RWPE2 (cell line): Measurements from ENCODE around the gene SMYD3.
"Not testable (repeated sequence)": the region's sequence is repeated elsewhere in the genome, so short reads cannot be mapped to it uniquely, and the experiment has no call there.

ENCODE experiments used
- ATAC-seq: fragments of 200-7000 bp; cut with Tn5 transposase; 3 replicates; pipeline ENCODE4 v1.9.1; 2021; ENCODE audit warnings: low read depth
- DNase-seq: peaks from one replicate; pipeline ENCODE4 v3.0.0-alpha.2; 2020; ENCODE audit warnings: low spot score
- H3K27ac ChIP-seq: fragments of 450-650 bp; 2 replicates; pipeline ENCODE4 v1.5.1; 2017; ENCODE audit warnings: mild to moderate bottlenecking; ENCODE audit not compliant: poor library complexity, severe bottlenecking
- H3K27me3 ChIP-seq: fragments of 250-450 bp; sonication (Bioruptor Pico); 2 replicates; pipeline ENCODE4 v1.5.1; 2021; ENCODE audit warnings: mild to moderate bottlenecking, moderate library complexity; ENCODE audit not compliant: insufficient read depth, poor library complexity, severe bottlenecking
- H3K36me3 ChIP-seq: fragments of 250-450 bp; sonication (Bioruptor Pico); 2 replicates; pipeline ENCODE4 v1.5.1; 2020; ENCODE audit warnings: low read depth, mild to moderate bottlenecking, moderate library complexity
- H3K4me1 ChIP-seq: fragments of 250-450 bp; sonication (Bioruptor Pico); 2 replicates; pipeline ENCODE4 v1.5.1; 2021; ENCODE audit warnings: mild to moderate bottlenecking, moderate library complexity; ENCODE audit not compliant: insufficient read depth, poor library complexity, severe bottlenecking
- H3K4me3 ChIP-seq: fragments of 250-450 bp; sonication (Bioruptor Pico); 2 replicates; pipeline ENCODE4 v1.5.1; 2021; ENCODE audit warnings: mild to moderate bottlenecking, moderate library complexity; ENCODE audit not compliant: severe bottlenecking
- H3K9me3 ChIP-seq: fragments of 250-450 bp; sonication (Bioruptor Pico); 2 replicates; pipeline ENCODE4 v1.5.1; 2021; ENCODE audit warnings: mild to moderate bottlenecking, moderate library complexity; ENCODE audit not compliant: severe bottlenecking
- TF ChIP-seq, protein P1 (sequence below): fragments of 450-650 bp; IDR thresholded peaks from one replicate; pipeline ENCODE4 v1.5.1; 2017; ENCODE audit warnings: mild to moderate bottlenecking, moderate library complexity; ENCODE audit not compliant: poor library complexity, severe bottlenecking

SMYD3 gene

DNA sequence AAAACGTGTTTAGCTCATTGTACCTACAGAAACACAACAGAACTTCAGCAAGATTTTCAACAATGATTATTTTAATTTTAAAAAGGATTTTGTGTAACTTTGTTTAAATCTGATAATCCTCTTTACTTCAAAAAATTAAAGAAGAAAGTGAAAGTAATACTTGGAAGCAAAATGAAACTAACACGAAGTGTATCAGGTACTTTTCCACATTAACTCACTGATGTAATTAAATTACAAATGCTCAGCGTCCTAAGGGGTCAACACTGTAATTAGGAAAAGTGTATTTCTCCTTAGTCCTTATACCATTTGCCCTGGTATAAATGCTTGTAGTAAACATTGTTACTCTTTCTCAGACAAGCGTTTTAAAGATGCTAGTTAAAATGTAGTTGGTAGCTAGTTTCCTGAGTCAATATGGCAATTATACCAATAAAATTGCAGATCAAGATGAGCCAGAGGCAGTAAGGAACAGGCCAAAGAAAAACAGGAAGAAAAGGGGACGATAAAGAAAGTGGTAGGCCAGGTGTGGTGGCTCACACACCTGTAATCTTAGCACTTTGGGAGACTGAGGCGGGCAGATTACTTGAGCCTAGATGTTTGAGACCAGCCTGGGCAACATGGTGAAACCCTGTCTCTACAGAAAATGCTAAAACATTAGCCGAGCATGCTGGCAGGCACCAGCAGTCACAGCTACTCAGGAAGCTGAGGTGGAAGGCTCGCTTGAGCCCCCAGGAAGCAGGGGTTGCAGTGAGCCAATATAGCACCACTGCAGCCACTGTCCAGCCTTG, 553.0 kb downstream of the SMYD3 start:
- H3K27me3 ChIP-seq, result no peaks in the 10 kb centered on the region
- peak overlapping the region; percentile 16 for H3K4me3 ChIP-seq
- TF ChIP-seq, protein P1, sequence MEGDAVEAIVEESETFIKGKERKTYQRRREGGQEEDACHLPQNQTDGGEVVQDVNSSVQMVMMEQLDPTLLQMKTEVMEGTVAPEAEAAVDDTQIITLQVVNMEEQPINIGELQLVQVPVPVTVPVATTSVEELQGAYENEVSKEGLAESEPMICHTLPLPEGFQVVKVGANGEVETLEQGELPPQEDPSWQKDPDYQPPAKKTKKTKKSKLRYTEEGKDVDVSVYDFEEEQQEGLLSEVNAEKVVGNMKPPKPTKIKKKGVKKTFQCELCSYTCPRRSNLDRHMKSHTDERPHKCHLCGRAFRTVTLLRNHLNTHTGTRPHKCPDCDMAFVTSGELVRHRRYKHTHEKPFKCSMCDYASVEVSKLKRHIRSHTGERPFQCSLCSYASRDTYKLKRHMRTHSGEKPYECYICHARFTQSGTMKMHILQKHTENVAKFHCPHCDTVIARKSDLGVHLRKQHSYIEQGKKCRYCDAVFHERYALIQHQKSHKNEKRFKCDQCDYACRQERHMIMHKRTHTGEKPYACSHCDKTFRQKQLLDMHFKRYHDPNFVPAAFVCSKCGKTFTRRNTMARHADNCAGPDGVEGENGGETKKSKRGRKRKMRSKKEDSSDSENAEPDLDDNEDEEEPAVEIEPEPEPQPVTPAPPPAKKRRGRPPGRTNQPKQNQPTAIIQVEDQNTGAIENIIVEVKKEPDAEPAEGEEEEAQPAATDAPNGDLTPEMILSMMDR, result no peak
- no peaks in the 10 kb centered on the region for H3K36me3 ChIP-seq
- no peaks in the 10 kb centered on the region for H3K9me3 ChIP-seq
- H3K4me1 ChIP-seq, result no peaks in the 10 kb centered on the region
- H3K27ac ChIP-seq, result no peak overlapping the region
- ATAC-seq (no peak), DNase-seq (no peak)

DNA sequence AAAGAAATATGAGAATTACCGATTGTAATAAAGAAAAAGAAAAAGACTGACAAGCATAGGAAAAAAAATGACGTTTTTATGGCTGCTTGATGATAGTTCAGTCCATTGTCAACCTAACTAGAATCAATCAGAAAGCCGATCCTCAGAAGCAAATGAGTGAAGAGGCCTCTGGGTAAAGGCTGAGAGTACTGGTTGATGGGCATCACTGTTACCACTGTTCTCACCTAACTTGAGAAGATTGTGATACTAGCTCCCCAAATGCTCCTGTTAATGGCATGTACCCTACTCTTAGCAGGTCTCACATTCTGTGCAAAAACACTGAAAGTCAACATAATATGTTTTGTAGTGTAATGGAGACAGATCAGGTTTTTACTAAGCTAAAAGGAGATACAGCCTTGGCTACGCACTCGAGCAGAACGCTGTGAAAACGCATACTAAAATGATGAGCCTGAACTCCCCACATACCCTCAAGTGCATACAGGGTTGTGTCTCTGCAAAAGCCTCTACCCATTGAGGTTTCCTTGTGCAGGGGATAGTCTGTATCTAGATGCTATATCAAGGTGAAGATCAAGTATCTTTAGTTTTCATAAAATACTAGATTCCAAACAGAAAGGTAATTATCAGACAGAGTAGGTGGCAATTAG, 554.6 kb downstream of the SMYD3 start:
- no peaks in the 10 kb centered on the region for H3K36me3 ChIP-seq
- TF ChIP-seq, protein P1, result no peak
- DNase-seq (no peak), ATAC-seq (no peak)
- no peaks in the 10 kb centered on the region for H3K4me1 ChIP-seq
- H3K27ac ChIP-seq, result no peak overlapping the region
- no peaks in the 10 kb centered on the region for H3K27me3 ChIP-seq
- H3K9me3 ChIP-seq, result no peaks in the 10 kb centered on the region
- no peak overlapping the region for H3K4me3 ChIP-seq

DNA sequence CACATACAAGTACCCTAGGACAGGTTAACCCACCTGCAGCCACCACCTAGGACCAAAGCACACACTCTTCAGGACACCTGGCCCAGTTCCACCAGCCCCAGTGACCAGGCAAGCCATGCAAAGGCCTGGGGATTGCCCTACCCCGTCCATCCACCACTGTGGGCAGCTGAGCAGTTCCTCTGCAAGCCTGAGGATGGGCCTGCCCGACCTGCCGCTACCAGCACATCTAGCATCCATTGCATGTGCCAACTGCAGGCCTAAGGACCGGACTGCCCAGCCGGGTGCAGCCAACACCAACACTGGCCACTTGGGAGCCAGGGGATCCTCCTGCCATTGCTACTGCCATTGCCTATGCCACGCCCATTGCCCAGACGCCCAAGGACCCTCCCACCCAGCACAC, 558.3 kb downstream of the SMYD3 start:
- H3K9me3 ChIP-seq, result no peaks in the 10 kb centered on the region
- H3K4me3 ChIP-seq, result no peak overlapping the region
- ATAC-seq (no peak), DNase-seq (no peak)
- no peaks in the 10 kb centered on the region for H3K36me3 ChIP-seq
- H3K27ac ChIP-seq, result no peak overlapping the region
- no peaks in the 10 kb centered on the region for H3K27me3 ChIP-seq
- TF ChIP-seq, protein P1, result no peak
- H3K4me1 ChIP-seq, result no peaks in the 10 kb centered on the region

DNA sequence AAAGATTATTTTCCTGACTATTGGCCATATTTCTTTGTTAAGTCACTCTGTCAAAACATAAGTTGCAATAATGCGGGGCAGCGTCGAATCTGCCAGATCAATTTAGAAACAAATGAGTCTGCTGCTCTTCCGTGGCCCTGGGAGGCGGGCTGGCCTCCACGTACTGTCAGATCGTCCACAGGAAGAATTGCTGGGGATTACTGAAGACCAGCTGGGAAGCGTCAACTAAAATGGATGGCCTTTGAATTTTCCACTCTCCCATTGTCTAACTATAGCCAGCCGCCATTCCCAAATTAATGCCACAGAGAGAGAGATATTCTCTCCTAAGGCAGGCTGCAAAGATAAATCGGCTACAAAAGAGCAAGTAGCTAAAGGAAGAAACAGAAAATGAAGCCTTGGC, 560.2 kb downstream of the SMYD3 start:
- H3K9me3 ChIP-seq, result no peaks in the 10 kb centered on the region
- H3K4me1 ChIP-seq, result no peaks in the 10 kb centered on the region
- H3K27ac ChIP-seq, result no peak overlapping the region
- TF ChIP-seq, protein P1, result no peak
- no peak overlapping the region for H3K4me3 ChIP-seq
- ATAC-seq (no peak), DNase-seq (no peak)
- H3K27me3 ChIP-seq, result no peaks in the 10 kb centered on the region
- H3K36me3 ChIP-seq, result no peaks in the 10 kb centered on the region

DNA sequence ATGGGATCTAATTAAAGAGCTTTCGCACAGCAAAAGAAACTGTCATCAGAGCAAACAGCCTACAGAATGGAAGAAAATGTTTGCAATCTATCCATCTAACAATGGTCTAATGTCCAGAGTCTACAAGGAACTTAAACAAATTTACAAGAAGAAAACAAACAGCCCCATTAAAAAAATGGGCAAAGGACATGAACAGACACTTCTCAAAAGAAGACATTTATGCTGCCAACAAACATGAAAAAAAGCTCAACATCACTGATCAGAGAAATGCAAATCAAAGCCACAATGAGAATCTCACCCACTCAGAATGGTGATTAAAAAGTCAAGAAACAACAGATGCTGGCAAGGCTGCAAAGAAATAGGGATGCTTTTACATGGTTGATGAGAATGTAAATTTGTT, 561.9 kb downstream of the SMYD3 start:
- not testable (repeated sequence) for H3K27me3 ChIP-seq, H3K27ac ChIP-seq, H3K4me3 ChIP-seq, H3K9me3 ChIP-seq, H3K36me3 ChIP-seq, H3K4me1 ChIP-seq, DNase-seq, ATAC-seq
